GM12878 (cell line): ENCODE data around the gene THADA. TPM values are rescaled to one million over a fixed set of nuclear protein-coding genes. Genes with fewer than 3 reads are reported as not detected.

ENCODE experiments used
- CHD4 ChIP-seq: fragments of 200-600 bp; sonication (generic); IDR thresholded peaks from 2 replicates; pipeline ENCODE4 v1.6.1; 2016; ENCODE audit warnings: mild to moderate bottlenecking
- E2F4 ChIP-seq: IDR thresholded peaks from 2 replicates; pipeline ENCODE4 v1.6.1; 2012; ENCODE audit warnings: low read depth, low read length, improper control_type of control experiment
- EED ChIP-seq: sonication (generic); IDR thresholded peaks from 2 replicates; pipeline ENCODE4 v1.6.1; 2016; ENCODE audit warnings: antibody characterized with exemption, low read depth
- EP300 ChIP-seq, 2 experiments: fragments of 150-350 bp in 1 of 2; IDR thresholded peaks; 2 replicates each; pipeline ENCODE4 v1.6.1; 2011 to 2012; ENCODE audit warnings: low read depth in 2 of 2, low read length in 2 of 2, borderline replicate concordance in 1 of 2, improper control_type of control experiment in 1 of 2, inconsistent platforms in 1 of 2; ENCODE audit not compliant: control insufficient read depth in 1 of 2
- EZH2 ChIP-seq: IDR thresholded peaks from 2 replicates; pipeline ENCODE4 v1.6.1; 2012; ENCODE audit warnings: low read depth, mild to moderate bottlenecking, control low read depth, inconsistent platforms, low read length, borderline replicate concordance; ENCODE audit not compliant: control insufficient read depth
- FOS ChIP-seq: IDR thresholded peaks from 3 replicates; pipeline ENCODE4 v1.6.1; 2011; ENCODE audit warnings: borderline replicate concordance; ENCODE audit not compliant: insufficient read length; ENCODE audit errors: extremely low read depth
- IRF3 ChIP-seq: fragments of 450-650 bp; IDR thresholded peaks from 2 replicates; pipeline ENCODE4 v1.6.1; 2014; ENCODE audit warnings: mild to moderate bottlenecking
- IRF5 ChIP-seq: fragments of 450-650 bp; IDR thresholded peaks from 2 replicates; pipeline ENCODE4 v1.6.1; 2017; ENCODE audit warnings: borderline replicate concordance
- MTA2 ChIP-seq: fragments of 450-650 bp; IDR thresholded peaks from 2 replicates; pipeline ENCODE4 v1.6.1; 2016; ENCODE audit warnings: low read depth, mild to moderate bottlenecking, moderate library complexity
- NFIC ChIP-seq: IDR thresholded peaks from 2 replicates; pipeline ENCODE4 v1.6.1; 2012; ENCODE audit warnings: low read depth, mild to moderate bottlenecking, inconsistent platforms, low read length, moderate library complexity
- NFYB ChIP-seq: IDR thresholded peaks from 2 replicates; pipeline ENCODE4 v1.6.1; 2011; ENCODE audit warnings: low read depth, mild to moderate bottlenecking, low read length, improper control_type of control experiment, moderate library complexity; ENCODE audit not compliant: insufficient read depth
- POLR2A ChIP-seq: IDR thresholded peaks from 2 replicates; pipeline ENCODE4 v1.6.1; 2011; ENCODE audit warnings: low read depth, mild to moderate bottlenecking, low read length
- POLR2AphosphoS2 ChIP-seq: IDR thresholded peaks from 2 replicates; pipeline ENCODE4 v1.6.1; 2011; ENCODE audit warnings: low read depth, mild to moderate bottlenecking, low read length, improper control_type of control experiment, moderate library complexity
- RAD51 ChIP-seq: fragments of 450-650 bp; IDR thresholded peaks from 2 replicates; pipeline ENCODE4 v1.6.1; 2016; ENCODE audit warnings: moderate library complexity, mild to moderate bottlenecking, inconsistent platforms
- RUNX3 ChIP-seq: IDR thresholded peaks from 2 replicates; pipeline ENCODE4 v1.6.1; 2012; ENCODE audit warnings: low read length, inconsistent platforms
- SMAD5 ChIP-seq: IDR thresholded peaks from 2 replicates; pipeline ENCODE4 v1.6.1; 2016; ENCODE audit warnings: antibody characterized with exemption, low read depth
- YBX1 ChIP-seq: fragments of 450-650 bp; IDR thresholded peaks from 2 replicates; pipeline ENCODE4 v1.6.1; 2016; ENCODE audit warnings: antibody characterized with exemption
- ZNF217 ChIP-seq: fragments of 450-650 bp; IDR thresholded peaks from 2 replicates; pipeline ENCODE4 v1.6.1; 2017; ENCODE audit warnings: antibody characterized with exemption, mild to moderate bottlenecking
- polyA plus RNA-seq, 11 experiments: library from polyadenylated mRNA; depleted of rRNA in 4 of 11; unstranded in 6 of 11; stranded (reverse) in 5 of 11; fragments of >200 nt; fragmentation: Nextera tagmentation in 4 of 11; fragmentation: Illumina TruSeq in 1 of 11; extraction: Ambion mirVana in 4 of 11; extraction: Trizol in 1 of 11; gene quantifications; 1 replicate in 1 of 11; 2 replicates in 10 of 11; pipeline versions ENCODE4 v1.2.1 to v1.2.3, GENCODE V29; 2011 to 2016; ENCODE audit warnings: inconsistent platforms in 2 of 11, missing spikeins in 2 of 11, low read depth in 1 of 11
- total RNA-seq, 4 experiments: library from RNA; depleted of rRNA in 3 of 4; stranded (reverse); fragments of >200 nt in 3 of 4; fragmentation: Illumina TruSeq in 1 of 4; extraction: Trizol in 1 of 4; gene quantifications; 2 replicates each; pipeline versions ENCODE4 v1.2.1 to v1.2.3, GENCODE V29; 2013 to 2021
- TF ChIP-seq, protein P1 (sequence below): fragments of 450-650 bp; IDR thresholded peaks from 2 replicates; pipeline ENCODE4 v1.6.1; 2016; ENCODE audit warnings: mild to moderate bottlenecking, moderate library complexity, borderline replicate concordance
- TF ChIP-seq, protein P2 (sequence below): fragments of 450-650 bp; IDR thresholded peaks from 2 replicates; pipeline ENCODE4 v1.6.1; 2016; ENCODE audit warnings: mild to moderate bottlenecking
- TF ChIP-seq, protein P3 (sequence below): fragments of 450-650 bp; IDR thresholded peaks from 2 replicates; pipeline ENCODE4 v1.6.1; 2016; ENCODE audit warnings: mild to moderate bottlenecking

The THADA gene
- total and polyA plus RNA-seq, 10 of the 15 experiments (the other 5 are each of a cell fraction or from before 2014, with no cell fraction given), result 14.6 to 33.2 (median 23.2) TPM

GRCh38 chr2:43425659-43426058 is 170.2 kb downstream of the THADA start (continued):
- TF ChIP-seq RUNX3 (peak; percentile 44), IRF3 (no peak), EED (no peak), ZNF217 (no peak), NFYB (no peak), IRF5 (no peak), YBX1 (no peak), FOS (no peak), SMAD5 (no peak), E2F4 (no peak), POLR2AphosphoS2 (no peak), RAD51 (no peak; the same call in 1 of the 2 replicates), CHD4 (no peak), MTA2 (no peak), NFIC (no peak), EP300 (IDR thresholded peaks at IDR 0.05; ENCODE audit: borderline replicate concordance in 1 of 2, control insufficient read depth in 1 of 2, low read depth in 2 of 2, low read length in 2 of 2) (peak in 1 of 2 experiments; percentile 40; a peak in 1 of 4 replicates), POLR2A (0 out of 2 replicates have a peak, but pooled peaks have one; percentile 19), EZH2 (no peak)
- TF ChIP-seq, protein P1, sequence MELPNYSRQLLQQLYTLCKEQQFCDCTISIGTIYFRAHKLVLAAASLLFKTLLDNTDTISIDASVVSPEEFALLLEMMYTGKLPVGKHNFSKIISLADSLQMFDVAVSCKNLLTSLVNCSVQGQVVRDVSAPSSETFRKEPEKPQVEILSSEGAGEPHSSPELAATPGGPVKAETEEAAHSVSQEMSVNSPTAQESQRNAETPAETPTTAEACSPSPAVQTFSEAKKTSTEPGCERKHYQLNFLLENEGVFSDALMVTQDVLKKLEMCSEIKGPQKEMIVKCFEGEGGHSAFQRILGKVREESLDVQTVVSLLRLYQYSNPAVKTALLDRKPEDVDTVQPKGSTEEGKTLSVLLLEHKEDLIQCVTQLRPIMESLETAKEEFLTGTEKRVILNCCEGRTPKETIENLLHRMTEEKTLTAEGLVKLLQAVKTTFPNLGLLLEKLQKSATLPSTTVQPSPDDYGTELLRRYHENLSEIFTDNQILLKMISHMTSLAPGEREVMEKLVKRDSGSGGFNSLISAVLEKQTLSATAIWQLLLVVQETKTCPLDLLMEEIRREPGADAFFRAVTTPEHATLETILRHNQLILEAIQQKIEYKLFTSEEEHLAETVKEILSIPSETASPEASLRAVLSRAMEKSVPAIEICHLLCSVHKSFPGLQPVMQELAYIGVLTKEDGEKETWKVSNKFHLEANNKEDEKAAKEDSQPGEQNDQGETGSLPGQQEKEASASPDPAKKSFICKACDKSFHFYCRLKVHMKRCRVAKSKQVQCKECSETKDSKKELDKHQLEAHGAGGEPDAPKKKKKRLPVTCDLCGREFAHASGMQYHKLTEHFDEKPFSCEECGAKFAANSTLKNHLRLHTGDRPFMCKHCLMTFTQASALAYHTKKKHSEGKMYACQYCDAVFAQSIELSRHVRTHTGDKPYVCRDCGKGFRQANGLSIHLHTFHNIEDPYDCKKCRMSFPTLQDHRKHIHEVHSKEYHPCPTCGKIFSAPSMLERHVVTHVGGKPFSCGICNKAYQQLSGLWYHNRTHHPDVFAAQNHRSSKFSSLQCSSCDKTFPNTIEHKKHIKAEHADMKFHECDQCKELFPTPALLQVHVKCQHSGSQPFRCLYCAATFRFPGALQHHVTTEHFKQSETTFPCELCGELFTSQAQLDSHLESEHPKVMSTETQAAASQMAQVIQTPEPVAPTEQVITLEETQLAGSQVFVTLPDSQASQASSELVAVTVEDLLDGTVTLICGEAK, result no peak
- TF ChIP-seq, protein P2, sequence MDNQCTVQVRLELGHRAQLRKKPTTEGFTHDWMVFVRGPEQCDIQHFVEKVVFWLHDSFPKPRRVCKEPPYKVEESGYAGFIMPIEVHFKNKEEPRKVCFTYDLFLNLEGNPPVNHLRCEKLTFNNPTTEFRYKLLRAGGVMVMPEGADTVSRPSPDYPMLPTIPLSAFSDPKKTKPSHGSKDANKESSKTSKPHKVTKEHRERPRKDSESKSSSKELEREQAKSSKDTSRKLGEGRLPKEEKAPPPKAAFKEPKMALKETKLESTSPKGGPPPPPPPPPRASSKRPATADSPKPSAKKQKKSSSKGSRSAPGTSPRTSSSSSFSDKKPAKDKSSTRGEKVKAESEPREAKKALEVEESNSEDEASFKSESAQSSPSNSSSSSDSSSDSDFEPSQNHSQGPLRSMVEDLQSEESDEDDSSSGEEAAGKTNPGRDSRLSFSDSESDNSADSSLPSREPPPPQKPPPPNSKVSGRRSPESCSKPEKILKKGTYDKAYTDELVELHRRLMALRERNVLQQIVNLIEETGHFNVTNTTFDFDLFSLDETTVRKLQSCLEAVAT, result no peak
- TF ChIP-seq, protein P3, sequence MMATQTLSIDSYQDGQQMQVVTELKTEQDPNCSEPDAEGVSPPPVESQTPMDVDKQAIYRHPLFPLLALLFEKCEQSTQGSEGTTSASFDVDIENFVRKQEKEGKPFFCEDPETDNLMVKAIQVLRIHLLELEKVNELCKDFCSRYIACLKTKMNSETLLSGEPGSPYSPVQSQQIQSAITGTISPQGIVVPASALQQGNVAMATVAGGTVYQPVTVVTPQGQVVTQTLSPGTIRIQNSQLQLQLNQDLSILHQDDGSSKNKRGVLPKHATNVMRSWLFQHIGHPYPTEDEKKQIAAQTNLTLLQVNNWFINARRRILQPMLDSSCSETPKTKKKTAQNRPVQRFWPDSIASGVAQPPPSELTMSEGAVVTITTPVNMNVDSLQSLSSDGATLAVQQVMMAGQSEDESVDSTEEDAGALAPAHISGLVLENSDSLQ, result peak; percentile 75
